ACC112 (cell line): ENCODE measurements around the gene NR1I2.

ENCODE experiments used
- H2AFZ ChIP-seq: fragments of 200-600 bp; sonication (generic); one replicate; pipeline ENCODE4 v1.6.0; 2017; ENCODE audit warnings: antibody characterized with exemption, low read length; ENCODE audit not compliant: unreplicated experiment
- H3K27ac ChIP-seq: fragments of 200-600 bp; sonication (generic); 2 replicates; pipeline ENCODE4 v1.5.1; 2014; ENCODE audit warnings: low read depth, mild to moderate bottlenecking, antibody characterized with exemption, low read length, moderate library complexity
- H3K27me3 ChIP-seq: fragments of 200-600 bp; sonication (generic); 2 replicates; pipeline ENCODE4 v1.6.1; 2014; ENCODE audit warnings: mild to moderate bottlenecking, antibody characterized with exemption, low read length, moderate library complexity, mixed read lengths; ENCODE audit not compliant: insufficient read depth
- H3K36me3 ChIP-seq: fragments of 200-600 bp; sonication (generic); 2 replicates; pipeline ENCODE4 v1.6.1; 2016; ENCODE audit warnings: mild to moderate bottlenecking, antibody characterized with exemption, low read length, moderate library complexity, mixed read lengths; ENCODE audit not compliant: insufficient read depth
- H3K4me1 ChIP-seq: fragments of 200-600 bp; sonication (generic); one replicate; pipeline ENCODE4 v1.6.1; 2016; ENCODE audit warnings: low read length, mixed read lengths; ENCODE audit not compliant: insufficient read depth, unreplicated experiment, control insufficient read depth
- H3K4me3 ChIP-seq: fragments of 200-600 bp; sonication (generic); 2 replicates; pipeline ENCODE4 v1.5.1; 2014; ENCODE audit warnings: mild to moderate bottlenecking, low read depth, low read length
- H3K79me2 ChIP-seq: fragments of 200-600 bp; sonication (generic); one replicate; pipeline ENCODE4 v1.6.0; 2016; ENCODE audit warnings: low read length; ENCODE audit not compliant: control insufficient read depth, unreplicated experiment, insufficient read depth

NR1I2 gene

GRCh38 chr3:119796368-119796767, 14.5 kb downstream of the NR1I2 start:
- Histone ChIP-seq H3K4me3 (no peak overlapping the region), H3K27me3 (no peaks in the 10 kb centered on the region), H3K36me3 (no peaks in the 10 kb centered on the region), H3K4me1 (peaks cover 9% of the 10 kb centered on the region), H3K27ac (no peak overlapping the region), H3K79me2 (no peaks in the 10 kb centered on the region), H2AFZ (no peak overlapping the region)

- no peak overlapping the region for H3K4me3 ChIP-seq
- no peaks in the 10 kb centered on the region for H3K27me3 ChIP-seq
Observed at GRCh38 chr3:119796785-119797184, 14.9 kb downstream of the NR1I2 start.

GRCh38 chr3:119800844-119801243, 18.9 kb downstream of the NR1I2 start:
- no peak overlapping the region for H2AFZ ChIP-seq
- H3K4me3 ChIP-seq, result no peak overlapping the region
- no peaks in the 10 kb centered on the region for H3K4me1 ChIP-seq
- no peaks in the 10 kb centered on the region for H3K27me3 ChIP-seq
- no peaks in the 10 kb centered on the region for H3K79me2 ChIP-seq
- no peak overlapping the region for H3K27ac ChIP-seq
- H3K36me3 ChIP-seq, result no peaks in the 10 kb centered on the region

More at GRCh38 chr3:119796785-119797184, 14.9 kb downstream of the NR1I2 start:
- no peaks in the 10 kb centered on the region for H3K36me3 ChIP-seq
- H3K79me2 ChIP-seq, result no peaks in the 10 kb centered on the region
- H2AFZ ChIP-seq, result no peak overlapping the region
- H3K27ac ChIP-seq, result no peak overlapping the region
- peaks cover 9% of the 10 kb centered on the region for H3K4me1 ChIP-seq

GRCh38 chr3:119808244-119808643, 26.3 kb downstream of the NR1I2 start:
- Histone ChIP-seq H2AFZ (no peak overlapping the region), H3K4me1 (peaks cover 4% of the 10 kb centered on the region), H3K79me2 (no peaks in the 10 kb centered on the region), H3K4me3 (no peak overlapping the region), H3K36me3 (no peaks in the 10 kb centered on the region), H3K27me3 (no peaks in the 10 kb centered on the region), H3K27ac (no peak overlapping the region)

GRCh38 chr3:119808843-119809242, 26.9 kb downstream of the NR1I2 start:
- no peak overlapping the region for H3K27ac ChIP-seq

GRCh38 chr3:119809249-119810017, 27.5 kb downstream of the NR1I2 start:
- Histone ChIP-seq H3K27ac (no peak overlapping the region), H3K4me3 (peak overlapping the region; percentile 80), H3K36me3 (no peaks in the 10 kb centered on the region), H3K4me1 (peaks cover 4% of the 10 kb centered on the region), H3K79me2 (no peaks in the 10 kb centered on the region), H3K27me3 (no peaks in the 10 kb centered on the region), H2AFZ (peak overlapping the region; percentile 96)

More at GRCh38 chr3:119808843-119809242, 26.9 kb downstream of the NR1I2 start:
- H2AFZ ChIP-seq, result no peak overlapping the region
- H3K4me3 ChIP-seq, result no peak overlapping the region
- no peaks in the 10 kb centered on the region for H3K79me2 ChIP-seq
- H3K4me1 ChIP-seq, result peaks cover 4% of the 10 kb centered on the region
- H3K27me3 ChIP-seq, result no peaks in the 10 kb centered on the region
- H3K36me3 ChIP-seq, result no peaks in the 10 kb centered on the region

GRCh38 chr3:119810018-119810435, 28.1 kb downstream of the NR1I2 start:
- H3K27me3 ChIP-seq, result no peaks in the 10 kb centered on the region
- H3K27ac ChIP-seq, result no peak overlapping the region
- H3K79me2 ChIP-seq, result no peaks in the 10 kb centered on the region
- H3K36me3 ChIP-seq, result no peaks in the 10 kb centered on the region
- H3K4me1 ChIP-seq, result peaks cover 4% of the 10 kb centered on the region
- H2AFZ ChIP-seq, result peak overlapping the region; percentile 96
- peak overlapping the region; percentile 80 for H3K4me3 ChIP-seq

GRCh38 chr3:119812491-119813058, 30.7 kb downstream of the NR1I2 start:
- no peaks in the 10 kb centered on the region for H3K36me3 ChIP-seq
- H2AFZ ChIP-seq, result no peak overlapping the region
- H3K79me2 ChIP-seq, result no peaks in the 10 kb centered on the region
- no peak overlapping the region for H3K4me3 ChIP-seq
- H3K27me3 ChIP-seq, result no peaks in the 10 kb centered on the region
- H3K27ac ChIP-seq, result no peak overlapping the region
- peaks cover 4% of the 10 kb centered on the region for H3K4me1 ChIP-seq

- Histone ChIP-seq H2AFZ (no peak overlapping the region), H3K27me3 (no peaks in the 10 kb centered on the region)
Observed at GRCh38 chr3:119815716-119816115, 33.8 kb downstream of the NR1I2 start.

GRCh38 chr3:119817071-119817470, 35.2 kb downstream of the NR1I2 start:
- H3K79me2 ChIP-seq, result no peaks in the 10 kb centered on the region

More at GRCh38 chr3:119815716-119816115, 33.8 kb downstream of the NR1I2 start:
- H3K79me2 ChIP-seq, result no peaks in the 10 kb centered on the region
- no peak overlapping the region for H3K4me3 ChIP-seq
- H3K27ac ChIP-seq, result no peak overlapping the region
- no peaks in the 10 kb centered on the region for H3K4me1 ChIP-seq
- H3K36me3 ChIP-seq, result no peaks in the 10 kb centered on the region

More at GRCh38 chr3:119817071-119817470, 35.2 kb downstream of the NR1I2 start:
- Histone ChIP-seq H2AFZ (no peak overlapping the region), H3K4me3 (no peak overlapping the region), H3K4me1 (no peaks in the 10 kb centered on the region), H3K36me3 (no peaks in the 10 kb centered on the region), H3K27me3 (no peaks in the 10 kb centered on the region), H3K27ac (no peak overlapping the region)
